Measurements from ENCODE around the gene CLRN3.

The CLRN3 gene

GRCh38 chr10:127903789-127904188 is 11.0 kb upstream of the CLRN3 start:
- Histone ChIP-seq H3K4me3 (ENCODE audit: low read length) (no peak overlapping the region), H3K36me3 (ENCODE audit: insufficient read depth, low read length) (no peaks in the 10 kb centered on the region), H3K9me3 (ENCODE audit: low read length) (no peaks in the 10 kb centered on the region), H3K4me1 (ENCODE audit: insufficient read depth, low read length) (peaks cover 8% of the 10 kb centered on the region), H2AFZ (ENCODE audit: low read depth, low read length) (no peak overlapping the region), H3K27me3 (ENCODE audit: insufficient read depth, low read length) (peaks cover 31% of the 10 kb centered on the region)

GRCh38 chr10:127899766-127900387 is 7.1 kb upstream of the CLRN3 start:
- Histone ChIP-seq H3K4me3 (ENCODE audit: low read length) (no peak overlapping the region), H3K36me3 (ENCODE audit: insufficient read depth, low read length) (no peaks in the 10 kb centered on the region), H3K9me3 (ENCODE audit: low read length) (no peaks in the 10 kb centered on the region), H3K27me3 (ENCODE audit: insufficient read depth, low read length) (peaks cover 7% of the 10 kb centered on the region), H3K4me1 (ENCODE audit: insufficient read depth, low read length) (no peaks in the 10 kb centered on the region), H2AFZ (ENCODE audit: low read depth, low read length) (no peak overlapping the region)

GRCh38 chr10:127897177-127897576 is 4.4 kb upstream of the CLRN3 start:
- Histone ChIP-seq H3K27me3 (ENCODE audit: insufficient read depth, low read length) (no peaks in the 10 kb centered on the region), H3K4me1 (ENCODE audit: insufficient read depth, low read length) (no peaks in the 10 kb centered on the region), H3K36me3 (ENCODE audit: insufficient read depth, low read length) (no peaks in the 10 kb centered on the region), H2AFZ (ENCODE audit: low read depth, low read length) (no peak overlapping the region), H3K9me3 (ENCODE audit: low read length) (no peaks in the 10 kb centered on the region), H3K4me3 (ENCODE audit: low read length) (no peak overlapping the region)

- Histone ChIP-seq H3K36me3 (ENCODE audit: insufficient read depth, low read length) (no peaks in the 10 kb centered on the region), H3K4me3 (ENCODE audit: low read length) (no peak overlapping the region), H3K9me3 (ENCODE audit: low read length) (no peaks in the 10 kb centered on the region), H3K4me1 (ENCODE audit: insufficient read depth, low read length) (no peaks in the 10 kb centered on the region), H2AFZ (ENCODE audit: low read depth, low read length) (no peak overlapping the region), H3K27me3 (ENCODE audit: insufficient read depth, low read length) (no peaks in the 10 kb centered on the region)
These were observed 3.8 kb upstream of the CLRN3 start for GRCh38 chr10:127896590-127896989.

- no peak overlapping the region for H2AFZ ChIP-seq (ENCODE audit: low read depth, low read length)
- no peaks in the 10 kb centered on the region for H3K36me3 ChIP-seq (ENCODE audit: insufficient read depth, low read length)
- H3K27me3 ChIP-seq (ENCODE audit: insufficient read depth, low read length): no peaks in the 10 kb centered on the region
- no peaks in the 10 kb centered on the region for H3K9me3 ChIP-seq (ENCODE audit: low read length)
- H3K4me1 ChIP-seq (ENCODE audit: insufficient read depth, low read length): no peaks in the 10 kb centered on the region
- H3K4me3 ChIP-seq (ENCODE audit: low read length): no peak overlapping the region
These were observed 1.4 kb upstream of the CLRN3 start for GRCh38 chr10:127894146-127894545.

- H3K9me3 ChIP-seq (ENCODE audit: low read length): no peaks in the 10 kb centered on the region
- H3K4me3 ChIP-seq (ENCODE audit: low read length): no peak overlapping the region
- H3K36me3 ChIP-seq (ENCODE audit: insufficient read depth, low read length): no peaks in the 10 kb centered on the region
- no peak overlapping the region for H2AFZ ChIP-seq (ENCODE audit: low read depth, low read length)
- no peaks in the 10 kb centered on the region for H3K4me1 ChIP-seq (ENCODE audit: insufficient read depth, low read length)
- H3K27me3 ChIP-seq (ENCODE audit: insufficient read depth, low read length): no peaks in the 10 kb centered on the region
These were observed 1.9 kb downstream of the CLRN3 start for GRCh38 chr10:127890832-127891334.

GRCh38 chr10:127890216-127890615 is 2.5 kb downstream of the CLRN3 start:
- H2AFZ ChIP-seq (ENCODE audit: low read depth, low read length): no peak overlapping the region
- no peaks in the 10 kb centered on the region for H3K36me3 ChIP-seq (ENCODE audit: insufficient read depth, low read length)
- no peaks in the 10 kb centered on the region for H3K4me1 ChIP-seq (ENCODE audit: insufficient read depth, low read length)
- no peak overlapping the region for H3K4me3 ChIP-seq (ENCODE audit: low read length)
- no peaks in the 10 kb centered on the region for H3K27me3 ChIP-seq (ENCODE audit: insufficient read depth, low read length)
- H3K9me3 ChIP-seq (ENCODE audit: low read length): no peaks in the 10 kb centered on the region

GRCh38 chr10:127889605-127890195 is 3.0 kb downstream of the CLRN3 start:
- Histone ChIP-seq H3K9me3 (ENCODE audit: low read length) (no peaks in the 10 kb centered on the region), H3K4me1 (ENCODE audit: insufficient read depth, low read length) (no peaks in the 10 kb centered on the region), H3K36me3 (ENCODE audit: insufficient read depth, low read length) (no peaks in the 10 kb centered on the region), H3K27me3 (ENCODE audit: insufficient read depth, low read length) (no peaks in the 10 kb centered on the region), H2AFZ (ENCODE audit: low read depth, low read length) (no peak overlapping the region), H3K4me3 (ENCODE audit: low read length) (no peak overlapping the region)

- H3K4me3 ChIP-seq (ENCODE audit: low read length): no peak overlapping the region
- H3K36me3 ChIP-seq (ENCODE audit: insufficient read depth, low read length): no peaks in the 10 kb centered on the region
- no peaks in the 10 kb centered on the region for H3K27me3 ChIP-seq (ENCODE audit: insufficient read depth, low read length)
- no peaks in the 10 kb centered on the region for H3K4me1 ChIP-seq (ENCODE audit: insufficient read depth, low read length)
- H3K9me3 ChIP-seq (ENCODE audit: low read length): no peaks in the 10 kb centered on the region
- H2AFZ ChIP-seq (ENCODE audit: low read depth, low read length): no peak overlapping the region
These were observed 4.0 kb downstream of the CLRN3 start for GRCh38 chr10:127888521-127889312.

GRCh38 chr10:127887541-127888415 is 5.0 kb downstream of the CLRN3 start:
- Histone ChIP-seq H3K27me3 (ENCODE audit: insufficient read depth, low read length) (no peaks in the 10 kb centered on the region), H3K9me3 (ENCODE audit: low read length) (no peaks in the 10 kb centered on the region), H3K4me1 (ENCODE audit: insufficient read depth, low read length) (no peaks in the 10 kb centered on the region), H3K36me3 (ENCODE audit: insufficient read depth, low read length) (no peaks in the 10 kb centered on the region), H3K4me3 (ENCODE audit: low read length) (no peak overlapping the region), H2AFZ (ENCODE audit: low read depth, low read length) (no peak overlapping the region)

- H3K9me3 ChIP-seq (ENCODE audit: low read length): no peaks in the 10 kb centered on the region
- H3K4me3 ChIP-seq (ENCODE audit: low read length): no peak overlapping the region
- no peak overlapping the region for H2AFZ ChIP-seq (ENCODE audit: low read depth, low read length)
- no peaks in the 10 kb centered on the region for H3K4me1 ChIP-seq (ENCODE audit: insufficient read depth, low read length)
- H3K36me3 ChIP-seq (ENCODE audit: insufficient read depth, low read length): no peaks in the 10 kb centered on the region
- H3K27me3 ChIP-seq (ENCODE audit: insufficient read depth, low read length): no peaks in the 10 kb centered on the region
These were observed 6.2 kb downstream of the CLRN3 start for GRCh38 chr10:127886371-127887051.

GRCh38 chr10:127884501-127884900 is 8.2 kb downstream of the CLRN3 start:
- H3K36me3 ChIP-seq (ENCODE audit: insufficient read depth, low read length): no peaks in the 10 kb centered on the region
- H3K4me3 ChIP-seq (ENCODE audit: low read length): no peak overlapping the region
- H2AFZ ChIP-seq (ENCODE audit: low read depth, low read length): no peak overlapping the region
- H3K27me3 ChIP-seq (ENCODE audit: insufficient read depth, low read length): no peaks in the 10 kb centered on the region
- H3K4me1 ChIP-seq (ENCODE audit: insufficient read depth, low read length): no peaks in the 10 kb centered on the region
- H3K9me3 ChIP-seq (ENCODE audit: low read length): no peaks in the 10 kb centered on the region
